C1 segment of cervical spinal cord (tissue), 14 donors: ENCODE data around the gene QRFP.
A peak's percentile ranks its signal among the peaks of the same experiment; 100 is the strongest.

Source experiments
- DNase-seq, 14 donors: peaks; one replicate each; lab custom pipeline; 2025; lab: John Stamatoyannopoulos, UW

The QRFP gene

DNA sequence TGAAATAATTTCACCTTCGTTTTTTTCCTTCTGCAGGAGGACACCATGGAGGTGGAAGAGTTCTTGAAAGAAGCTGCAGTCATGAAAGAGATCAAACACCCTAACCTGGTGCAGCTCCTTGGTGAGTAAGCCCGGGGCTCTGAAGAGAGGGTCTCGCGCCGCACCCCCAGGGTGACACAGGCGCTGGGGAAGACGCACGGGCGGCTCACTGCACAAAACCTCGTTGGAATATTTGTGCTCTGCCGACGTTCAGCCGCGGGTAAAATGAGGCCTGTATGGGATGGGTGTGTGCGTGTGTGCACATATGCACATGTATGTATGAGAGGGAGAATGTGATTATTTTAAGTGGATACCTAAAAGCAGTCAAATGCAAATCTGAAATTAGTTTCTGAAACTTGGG, 24.5 kb downstream of the QRFP start:
- no peak for DNase-seq

GRCh38 chr9:130871395-130872062, 25.1 kb downstream of the QRFP start:
- DNase-seq = no peak

DNA sequence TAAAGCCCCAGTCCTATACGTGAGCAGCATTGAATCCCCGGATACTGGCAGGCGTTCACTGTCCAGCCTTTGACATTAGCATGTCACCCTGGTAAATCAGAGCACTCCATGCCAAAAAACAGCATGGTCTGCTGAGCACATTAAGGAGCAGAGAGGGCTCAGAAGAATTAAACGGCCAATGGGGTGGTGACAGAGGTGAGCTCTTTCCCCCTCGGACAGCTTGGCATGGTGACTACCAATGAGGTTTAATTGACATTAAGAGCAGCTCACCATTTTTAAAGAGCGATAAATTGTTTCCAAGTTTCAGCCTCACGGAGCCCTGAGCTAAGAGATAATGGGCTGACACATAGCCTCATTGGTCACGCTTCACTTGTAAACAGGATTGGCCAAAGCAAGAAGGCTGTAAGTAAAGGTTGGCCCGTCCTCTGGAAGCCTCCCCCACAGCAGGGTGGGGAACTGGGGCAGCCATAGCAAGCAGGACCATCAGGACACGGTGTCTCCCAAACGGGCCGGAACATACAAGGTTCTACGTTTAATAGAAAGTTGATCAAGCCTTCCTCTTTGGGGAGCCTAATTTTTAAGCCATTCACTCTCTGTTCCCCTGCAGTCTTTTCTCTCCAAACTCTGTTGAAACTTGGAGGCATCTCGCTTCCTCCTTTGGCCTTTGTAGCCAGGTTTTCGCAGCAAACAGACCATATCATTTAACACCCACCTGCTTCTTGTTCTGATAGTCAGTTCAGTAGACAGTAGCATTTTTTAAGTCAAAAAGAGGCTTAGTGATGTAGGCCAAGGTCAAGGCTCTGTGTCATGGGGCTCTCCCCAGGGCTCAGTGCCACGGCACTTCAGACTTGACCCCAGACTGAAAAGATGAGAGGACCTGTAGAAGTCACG, 25.9 kb downstream of the QRFP start:
- DNase-seq = peak in 1 of 14 donors; percentile 50

DNA sequence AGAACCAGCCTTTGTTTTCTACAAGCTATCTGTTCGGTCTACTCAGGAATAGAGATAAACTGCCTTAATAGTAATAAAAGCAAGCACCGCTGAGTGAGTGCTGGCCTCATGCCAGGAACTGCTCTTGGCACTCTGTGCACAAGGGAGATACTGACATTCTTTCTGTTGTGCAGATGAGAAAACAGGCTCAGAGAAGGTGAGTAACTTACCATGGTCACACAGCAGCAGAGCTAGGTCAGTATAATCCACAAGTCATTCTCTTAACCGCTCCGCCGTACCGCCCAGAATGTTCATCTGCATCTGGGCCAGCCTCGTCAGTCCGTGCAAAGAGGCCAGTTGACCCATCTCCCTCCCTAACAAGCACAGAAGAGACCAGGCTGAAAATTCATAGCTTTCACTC, 27.4 kb downstream of the QRFP start:
- no peak for DNase-seq

GRCh38 chr9:130868230-130868629, 28.4 kb downstream of the QRFP start:
- DNase-seq = no peak

DNA sequence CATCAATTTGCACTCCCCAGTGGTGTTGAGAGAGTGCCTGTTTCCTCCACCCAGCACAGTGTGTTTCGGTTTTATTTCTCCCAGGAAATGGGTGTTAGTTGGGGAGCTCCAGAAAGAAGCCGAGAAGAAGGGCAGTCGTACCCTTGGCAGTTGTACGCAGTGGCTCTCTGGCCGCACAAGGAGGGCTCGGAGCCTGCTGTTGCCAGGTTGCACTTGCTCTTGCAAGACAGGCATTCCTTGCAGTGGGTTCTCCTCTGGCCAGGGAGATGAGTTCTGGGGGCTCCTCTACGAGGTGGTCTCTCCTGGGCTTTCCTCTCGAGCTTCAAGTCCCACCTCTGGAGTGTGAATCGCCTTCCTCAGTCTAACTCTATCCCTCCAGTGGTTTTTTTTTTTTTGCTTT, 29.1 kb downstream of the QRFP start:
- no peak for DNase-seq

DNA sequence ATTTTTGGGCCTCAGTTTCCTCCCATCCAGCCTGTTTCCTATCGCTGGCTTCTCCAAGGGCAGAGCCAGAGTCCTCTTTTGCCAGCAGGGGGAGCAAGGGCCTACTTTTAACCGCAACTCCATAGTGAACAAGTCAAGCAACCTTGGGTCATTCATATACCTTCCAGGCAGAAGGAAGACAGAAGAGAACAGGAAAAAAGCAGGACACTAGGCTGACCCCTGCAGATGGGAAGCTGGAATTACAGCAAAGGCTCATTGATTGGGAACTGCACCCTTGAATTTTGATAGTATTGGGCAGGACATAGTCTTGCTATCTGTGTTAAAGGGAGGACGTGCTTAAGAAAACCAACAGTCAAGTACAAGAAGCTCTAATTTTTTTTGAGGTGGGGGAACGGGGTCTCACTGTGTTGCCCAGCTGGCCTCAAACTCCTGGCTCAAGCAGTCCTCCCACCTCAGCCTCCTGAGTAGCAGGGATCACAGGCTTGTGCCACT, 30.1 kb downstream of the QRFP start:
- peak in 7 of 14 donors; percentile 19 to 53 (median 32) for DNase-seq

- DNase-seq = no peak
These were observed 30.7 kb downstream of the QRFP start for GRCh38 chr9:130865921-130866320.

DNA sequence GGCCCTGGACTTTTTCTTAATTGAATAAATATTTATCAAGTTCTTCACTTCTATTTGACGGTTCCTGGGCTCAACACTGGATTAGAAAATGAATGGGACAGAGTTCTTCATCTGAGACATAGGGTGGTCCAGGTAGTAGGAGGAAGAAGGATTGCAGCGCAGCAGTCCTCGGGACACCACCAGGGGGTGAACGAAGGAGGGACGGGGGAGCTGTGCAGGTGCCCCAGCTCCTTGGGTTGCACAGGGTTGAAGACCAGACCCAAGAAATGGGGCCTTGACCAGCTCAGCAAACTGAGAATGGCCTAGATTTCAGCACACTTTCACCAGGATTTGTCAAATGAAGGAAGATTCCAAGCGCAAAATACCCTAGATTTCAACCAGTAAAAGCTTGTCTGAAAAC, 32.1 kb downstream of the QRFP start:
- DNase-seq = no peak

DNA sequence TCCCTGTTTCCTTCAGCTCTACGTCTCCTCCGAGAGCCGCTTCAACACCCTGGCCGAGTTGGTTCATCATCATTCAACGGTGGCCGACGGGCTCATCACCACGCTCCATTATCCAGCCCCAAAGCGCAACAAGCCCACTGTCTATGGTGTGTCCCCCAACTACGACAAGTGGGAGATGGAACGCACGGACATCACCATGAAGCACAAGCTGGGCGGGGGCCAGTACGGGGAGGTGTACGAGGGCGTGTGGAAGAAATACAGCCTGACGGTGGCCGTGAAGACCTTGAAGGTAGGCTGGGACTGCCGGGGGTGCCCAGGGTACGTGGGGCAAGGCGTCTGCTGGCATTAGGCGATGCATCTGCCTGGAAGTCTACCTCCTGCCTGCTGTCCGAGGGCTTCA, 33.9 kb downstream of the QRFP start:
- DNase-seq = no peak

DNA sequence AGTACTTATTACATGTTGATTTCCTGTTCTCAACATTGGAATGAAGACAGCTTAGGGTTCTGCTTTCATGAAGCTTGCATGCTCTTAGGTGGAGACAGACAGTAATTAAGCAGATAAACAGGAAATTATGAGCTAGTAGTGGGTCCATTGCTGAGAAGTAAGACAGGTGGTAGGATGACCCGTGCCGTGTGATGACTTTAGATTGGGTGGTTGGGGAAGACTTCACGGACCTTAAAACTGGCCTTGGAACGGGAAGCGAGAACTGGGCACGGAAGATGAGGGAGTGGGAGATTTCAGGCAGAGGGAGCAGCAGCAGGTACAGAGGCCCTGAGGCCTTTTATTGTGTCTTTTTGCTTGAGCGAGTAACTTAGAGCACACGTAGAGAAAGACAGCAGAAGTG, 34.4 kb downstream of the QRFP start:
- no peak for DNase-seq

DNA sequence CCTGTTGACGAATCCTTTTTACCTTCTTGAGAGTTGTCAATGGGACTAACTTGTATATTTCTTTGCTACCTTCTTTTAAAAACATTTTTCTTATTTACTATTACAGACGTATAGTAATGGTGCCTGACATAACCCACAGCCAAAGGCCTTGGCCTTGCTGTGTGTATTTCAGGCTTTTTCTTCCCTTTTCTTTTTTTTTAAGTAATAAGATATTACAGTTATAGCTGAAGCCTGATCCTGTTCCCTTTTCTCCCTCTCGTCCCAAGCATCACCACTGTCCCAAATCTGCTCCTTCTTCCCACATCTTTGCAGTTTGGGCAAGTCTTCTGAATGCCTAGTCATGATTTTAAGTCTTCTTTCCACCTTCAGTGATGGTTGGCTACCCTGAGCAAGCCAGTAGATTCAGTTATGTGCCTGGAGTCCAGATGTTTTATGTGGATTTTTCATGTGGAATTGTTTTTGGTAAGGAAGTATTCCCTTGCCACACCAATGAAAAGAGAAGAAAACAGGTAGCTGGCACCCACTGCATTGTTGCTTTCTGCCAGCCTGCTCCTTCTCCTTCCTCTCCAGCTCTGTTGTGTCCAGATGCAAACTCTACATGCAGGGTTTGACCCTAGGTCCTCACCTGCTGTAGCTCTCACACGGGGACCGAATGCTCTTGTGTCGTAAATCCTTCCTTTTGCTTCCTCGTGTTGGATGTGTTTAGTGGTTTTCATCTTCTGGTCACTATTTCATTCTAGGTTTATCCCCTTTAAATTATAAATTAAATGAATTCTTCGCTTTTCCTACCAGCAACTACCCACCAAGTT, 35.0 kb downstream of the QRFP start:
- no peak for DNase-seq

DNA sequence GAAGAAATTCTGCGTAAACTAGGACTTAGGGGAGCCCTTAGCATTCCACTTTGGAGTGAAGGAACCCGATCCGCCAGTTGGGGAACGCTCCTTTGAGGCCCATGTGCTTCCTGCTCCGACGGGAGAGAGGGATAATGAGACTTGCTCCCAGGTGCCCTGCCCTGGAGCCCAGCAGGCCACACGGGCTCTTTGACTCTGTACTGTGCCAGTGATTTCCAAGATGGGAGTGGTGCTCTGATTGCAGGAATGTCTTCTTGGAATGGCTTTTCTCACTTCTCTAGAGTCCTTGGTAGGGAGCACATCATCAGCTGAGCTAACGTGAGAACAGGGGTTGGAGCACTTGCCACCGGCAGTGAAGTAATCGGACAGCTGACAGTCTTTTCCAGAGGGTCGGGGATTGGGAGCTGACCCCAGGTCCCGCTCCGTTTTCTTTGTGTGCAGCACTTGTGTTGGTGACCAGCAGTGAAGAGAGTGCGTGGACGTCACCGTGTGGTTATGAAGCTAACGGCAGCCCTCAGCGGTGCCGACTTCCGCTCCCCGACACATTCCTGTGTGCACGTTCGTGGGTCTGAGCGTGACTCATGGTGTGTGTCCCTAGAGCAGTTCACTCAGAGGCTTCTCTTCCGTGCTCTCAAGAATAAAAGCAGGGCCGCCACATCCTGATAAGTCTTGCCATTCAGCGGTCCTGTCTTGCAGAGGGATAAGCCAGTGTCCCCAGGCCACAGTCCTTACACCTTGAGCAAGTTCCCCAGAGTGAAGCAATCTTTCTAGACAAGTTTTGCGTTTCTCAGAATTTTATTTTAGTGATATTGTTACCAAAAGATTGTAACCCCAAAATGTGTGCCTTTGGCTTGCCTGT, 35.9 kb downstream of the QRFP start:
- DNase-seq = peak in 4 of 14 donors; percentile 24 to 54 (median 34)

DNA sequence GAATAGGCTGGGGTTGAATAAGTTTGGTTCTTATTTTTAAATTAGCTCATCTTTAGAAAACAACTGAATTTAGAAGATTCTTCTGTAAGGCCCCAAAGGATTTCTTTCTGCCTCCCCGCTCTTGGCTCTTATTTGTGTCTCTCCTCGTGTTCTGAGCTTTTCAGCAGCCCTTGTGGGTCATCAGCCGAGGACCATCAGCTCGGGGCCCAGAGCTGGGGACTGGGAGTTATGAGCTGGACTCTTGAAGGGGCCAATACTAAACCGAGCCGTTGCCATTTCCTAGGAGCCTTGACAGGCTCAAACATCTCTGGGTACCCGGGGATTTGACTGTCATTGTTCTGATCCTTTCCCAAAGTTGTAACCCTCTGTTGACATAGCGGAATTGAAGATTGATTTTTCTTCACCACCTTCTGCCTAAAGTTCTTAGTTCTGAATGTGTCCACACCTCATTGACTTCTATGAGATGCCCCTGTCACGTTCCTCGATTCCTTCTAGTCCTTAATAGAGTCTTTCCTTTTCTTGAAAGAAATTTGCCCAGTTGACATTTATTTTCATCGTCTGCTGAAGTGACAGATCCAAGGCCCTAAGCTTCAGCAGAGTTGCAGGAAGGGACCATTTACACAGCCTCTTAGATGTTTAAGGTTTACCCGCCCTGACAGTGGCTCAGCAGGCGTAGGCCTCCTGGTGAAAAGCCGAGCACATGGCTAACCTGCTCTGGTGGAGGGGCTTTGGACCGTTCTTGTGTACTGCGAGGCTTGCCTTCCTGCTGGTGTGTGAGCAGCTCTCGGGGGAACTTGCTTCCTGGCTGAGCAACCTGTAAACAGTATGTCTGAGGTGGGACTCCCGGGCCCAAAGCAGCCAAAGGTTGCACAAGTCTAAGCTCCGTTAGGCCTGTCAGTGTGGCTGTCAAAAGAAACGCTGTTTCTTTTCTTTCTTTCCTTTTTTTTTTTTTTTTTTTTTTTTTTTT, 37.6 kb downstream of the QRFP start:
- DNase-seq = no peak

- DNase-seq = peak in 2 of 14 donors; percentile 21 to 67
These were observed 38.5 kb downstream of the QRFP start for GRCh38 chr9:130857864-130858738.

DNA sequence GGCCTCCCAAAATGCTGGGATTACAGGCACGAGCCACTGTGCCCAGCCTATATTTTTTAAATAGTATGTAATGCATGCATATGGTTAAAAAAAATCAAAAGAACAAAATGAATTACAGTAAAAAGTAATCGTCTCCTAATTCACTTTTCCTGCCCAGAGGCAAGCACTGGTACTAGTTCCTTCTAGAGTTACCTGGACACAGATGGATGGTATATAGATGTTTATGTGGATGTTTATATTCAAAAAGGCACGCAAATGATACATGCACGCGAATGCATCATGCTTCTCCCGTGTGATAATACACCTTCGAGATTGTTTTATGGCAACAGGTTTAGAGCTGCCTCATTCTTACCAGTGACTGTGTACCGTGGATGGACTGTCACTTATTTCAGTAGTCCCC, 40.1 kb downstream of the QRFP start:
- DNase-seq = no peak

DNA sequence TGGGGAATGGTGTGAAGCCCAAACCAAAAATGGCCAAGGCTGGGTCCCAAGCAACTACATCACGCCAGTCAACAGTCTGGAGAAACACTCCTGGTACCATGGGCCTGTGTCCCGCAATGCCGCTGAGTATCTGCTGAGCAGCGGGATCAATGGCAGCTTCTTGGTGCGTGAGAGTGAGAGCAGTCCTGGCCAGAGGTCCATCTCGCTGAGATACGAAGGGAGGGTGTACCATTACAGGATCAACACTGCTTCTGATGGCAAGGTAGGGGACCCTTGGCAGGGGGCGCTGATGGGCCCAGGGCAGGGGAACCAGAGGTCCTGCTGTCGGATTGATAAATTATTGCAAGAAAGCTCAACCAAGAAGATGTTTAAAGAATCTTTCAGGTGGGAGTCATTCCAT, 41.8 kb downstream of the QRFP start:
- DNase-seq = no peak

DNA sequence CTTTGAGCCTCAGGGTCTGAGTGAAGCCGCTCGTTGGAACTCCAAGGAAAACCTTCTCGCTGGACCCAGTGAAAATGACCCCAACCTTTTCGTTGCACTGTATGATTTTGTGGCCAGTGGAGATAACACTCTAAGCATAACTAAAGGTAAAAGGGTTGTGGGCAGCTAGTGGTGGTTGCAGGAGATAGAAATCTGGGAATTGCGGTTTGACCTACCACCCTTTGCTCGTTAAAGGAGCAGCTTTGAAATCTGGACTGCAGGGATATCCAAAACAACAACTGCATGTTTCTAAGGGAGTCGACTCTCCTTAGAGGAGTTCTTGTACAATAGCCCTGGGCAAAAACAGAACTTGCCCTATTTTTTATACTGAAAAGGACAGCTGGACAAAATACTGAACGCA, 42.5 kb downstream of the QRFP start:
- DNase-seq = no peak

DNA sequence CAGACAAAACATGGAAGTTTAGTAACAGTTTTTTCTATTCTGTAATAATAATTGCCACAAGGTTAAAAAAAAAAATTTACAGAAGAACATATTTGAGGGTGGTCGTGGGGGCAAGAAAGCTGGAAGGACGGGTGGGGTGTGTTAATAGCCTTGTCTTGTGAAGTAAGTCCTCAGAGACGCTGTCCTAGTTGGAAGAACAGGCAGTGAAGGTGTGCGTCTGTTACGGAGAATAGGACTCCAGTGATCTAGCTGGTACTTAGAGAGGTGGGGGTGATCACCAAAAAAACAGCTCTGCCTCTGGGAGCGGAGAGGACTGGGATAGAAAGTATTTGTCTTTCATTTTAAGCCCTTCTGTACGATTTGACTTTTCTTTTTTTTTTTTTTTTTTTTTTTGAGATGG, 43.8 kb downstream of the QRFP start:
- no peak for DNase-seq
